NCI-H2107 treated with DMSO at 0.1 percent for 48 hours (cell line): ENCODE data around the gene FXR2.
"Not testable (repeated sequence)": the region's sequence is repeated elsewhere in the genome, so short reads cannot be mapped to it uniquely, and the experiment has no call there.

Source experiments
- DNase-seq: peaks from one replicate; lab custom pipeline; 2025; ENCODE audit not compliant: unreplicated experiment; lab: John Stamatoyannopoulos, UW

FXR2 gene

DNA sequence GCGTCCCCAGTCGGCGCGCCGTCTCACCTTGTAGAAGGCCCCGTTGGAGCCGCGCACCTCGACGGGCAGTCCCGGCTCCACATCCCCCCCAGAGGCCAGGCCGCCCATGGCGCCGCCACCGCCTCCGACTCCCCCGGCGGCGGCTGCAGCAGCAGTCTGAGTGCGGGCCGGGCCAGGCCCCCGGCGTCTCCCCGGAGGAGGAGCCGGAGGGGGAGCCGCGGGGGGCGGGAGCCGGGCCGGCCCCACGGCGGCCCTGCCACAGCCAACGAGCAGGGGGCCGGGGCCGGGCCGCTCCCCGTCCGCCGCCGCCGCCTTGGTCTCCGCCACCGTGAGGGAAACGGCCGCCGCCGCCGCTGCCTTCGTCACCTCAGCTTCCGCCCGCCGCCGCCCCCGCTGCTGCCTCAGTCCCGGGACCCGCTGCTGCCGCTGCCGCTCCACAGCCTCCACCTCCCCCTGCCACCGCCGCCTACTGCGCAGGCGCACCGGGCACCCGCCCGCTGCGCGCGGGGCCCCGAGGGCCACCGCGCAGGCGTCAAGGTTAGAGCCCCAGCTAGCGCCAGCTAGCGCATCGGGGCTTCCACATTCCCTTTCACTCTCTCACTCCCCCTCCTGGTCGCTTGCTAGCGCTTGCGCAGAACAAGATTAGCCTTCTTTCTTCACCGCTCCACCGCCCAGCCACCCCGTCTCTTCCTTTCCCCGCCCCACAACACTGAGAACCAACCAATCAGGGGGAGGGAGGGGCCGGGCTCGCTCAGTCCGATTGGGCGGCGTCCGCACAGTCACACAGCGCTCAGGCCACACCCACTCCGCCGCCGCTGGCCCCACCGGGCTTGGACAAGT, at the start of gene FXR2:
TSS of gene FXR2 (minus strand) at position 473 of the 840 bp plus-strand sequence. CDS start at position 108, 365 bp downstream.
- peak; percentile 94 for DNase-seq

DNA sequence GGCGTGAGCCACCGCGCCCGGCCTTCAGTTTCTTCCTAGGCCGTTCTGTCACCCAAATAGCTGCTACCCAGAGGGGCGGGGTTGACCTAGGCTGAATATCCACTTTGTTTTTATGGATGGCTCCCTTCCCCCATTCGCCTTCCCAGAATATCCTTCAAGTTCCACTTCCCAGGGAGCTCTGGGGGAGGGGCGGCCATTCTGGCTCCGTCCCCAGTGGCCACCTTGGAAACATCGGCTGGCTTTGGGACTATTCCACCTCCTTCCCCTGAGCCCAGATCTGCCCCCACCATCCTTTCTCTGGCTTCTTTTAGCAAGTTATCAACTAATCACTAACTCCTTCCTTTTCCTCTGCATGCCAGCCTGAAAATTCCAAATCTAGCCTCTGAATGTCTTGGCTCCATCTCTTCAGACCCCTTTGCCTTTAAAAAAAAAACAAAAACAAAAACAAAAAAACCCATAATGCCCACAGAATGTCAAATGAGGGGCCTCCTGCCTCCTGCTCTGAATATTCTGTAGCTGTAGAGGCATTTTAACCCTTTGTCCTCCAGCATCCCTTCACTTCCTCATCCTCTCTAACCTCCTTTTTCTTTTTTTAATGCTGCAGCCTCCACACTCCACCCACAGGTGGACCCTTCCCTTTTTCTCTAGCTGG, 42.4 kb upstream of the FXR2 start:
- no peak for DNase-seq

DNA sequence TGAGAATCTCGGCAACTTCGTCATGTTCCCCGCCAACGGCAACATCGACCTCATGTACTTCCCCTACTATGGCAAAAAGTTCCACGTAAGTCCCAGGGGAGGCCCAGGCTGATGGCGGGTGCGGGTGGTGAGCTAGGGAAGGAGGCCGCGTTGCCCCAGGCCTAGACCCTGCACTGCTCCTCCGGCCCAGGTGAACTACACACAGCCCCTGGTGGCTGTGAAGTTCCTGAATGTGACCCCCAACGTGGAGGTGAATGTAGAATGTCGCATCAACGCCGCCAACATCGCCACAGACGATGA, 40.8 kb upstream of the FXR2 start:
- no peak for DNase-seq

DNA sequence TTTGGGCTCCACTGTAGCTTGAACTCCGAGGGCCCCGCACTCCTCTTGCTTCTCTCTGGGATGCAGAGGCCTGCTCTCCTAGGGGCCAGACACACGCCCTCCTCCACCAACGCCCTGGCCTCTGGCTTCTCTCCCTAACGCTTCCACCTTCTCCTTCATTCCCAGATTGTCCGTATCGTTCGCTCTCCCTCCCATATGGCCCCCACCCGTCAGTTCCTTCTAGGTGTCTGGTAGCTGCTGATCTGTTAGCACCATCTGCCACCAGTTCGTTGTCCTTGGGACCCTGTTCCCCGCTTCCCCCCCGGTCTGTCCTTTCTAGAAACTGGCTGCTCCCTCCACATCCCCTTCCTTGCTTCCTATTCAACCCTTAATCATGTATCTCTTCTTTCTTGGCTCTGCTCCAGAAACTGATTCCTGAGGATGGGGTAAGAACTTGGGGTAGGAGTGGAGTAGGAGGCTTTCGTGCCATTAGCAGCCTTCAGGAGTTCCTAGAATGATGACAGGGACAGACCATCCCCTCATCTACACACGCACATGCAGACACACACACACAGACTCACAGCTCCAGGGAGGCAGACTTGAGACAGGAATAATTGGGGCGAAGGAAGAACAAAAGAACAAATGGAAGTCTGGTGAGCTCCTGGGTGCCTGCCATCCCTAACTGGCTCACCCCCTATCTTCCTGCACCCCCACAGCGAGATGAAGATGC, 40.3 kb upstream of the FXR2 start:
- no peak for DNase-seq

DNA sequence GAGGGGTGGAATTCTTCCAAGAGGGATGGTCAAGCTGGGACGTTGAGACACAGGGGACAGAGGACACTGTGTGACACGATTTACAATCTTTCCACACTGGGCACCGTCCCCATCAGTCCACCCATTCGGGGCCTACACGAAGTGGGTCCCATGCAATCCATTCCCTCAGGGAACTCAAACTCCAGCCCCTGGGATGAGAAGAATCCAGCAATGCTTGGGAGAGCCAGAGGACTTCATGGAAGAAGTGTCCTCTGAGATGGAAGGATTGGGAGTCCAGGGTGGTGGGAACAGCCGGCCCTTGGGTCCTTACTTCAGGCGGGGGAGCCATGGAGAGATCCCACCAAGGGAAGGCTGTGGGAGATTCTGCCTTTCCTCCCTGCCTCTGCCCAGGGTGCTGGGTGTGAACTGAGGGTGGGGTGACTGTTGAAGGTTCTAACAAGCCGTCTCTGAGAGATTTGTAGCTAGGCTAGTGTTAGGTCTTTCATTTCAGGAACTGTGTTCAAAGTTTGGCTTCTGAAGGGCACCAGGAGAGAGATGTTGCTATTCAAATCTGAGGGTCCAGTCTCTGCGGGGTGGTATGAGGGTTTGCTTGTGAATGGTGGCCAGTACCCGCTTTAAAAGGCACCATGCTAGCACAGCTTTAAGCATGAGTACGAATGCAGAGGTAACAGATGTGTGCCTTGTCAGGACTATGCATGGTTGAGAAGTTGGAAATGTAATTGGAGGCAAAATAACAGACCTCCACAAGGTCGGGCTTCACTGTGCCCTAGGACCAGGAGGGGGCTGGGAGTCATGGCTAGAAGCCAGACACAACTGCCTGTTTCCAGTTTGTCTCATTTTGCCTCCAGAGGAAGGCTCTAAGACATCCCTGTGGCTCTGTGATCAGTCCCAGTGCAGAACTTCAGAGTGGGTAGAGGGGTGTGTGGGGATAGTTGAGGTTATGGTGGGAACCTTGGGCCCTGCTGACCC, 38.0 kb upstream of the FXR2 start:
- DNase-seq: no peak

DNA sequence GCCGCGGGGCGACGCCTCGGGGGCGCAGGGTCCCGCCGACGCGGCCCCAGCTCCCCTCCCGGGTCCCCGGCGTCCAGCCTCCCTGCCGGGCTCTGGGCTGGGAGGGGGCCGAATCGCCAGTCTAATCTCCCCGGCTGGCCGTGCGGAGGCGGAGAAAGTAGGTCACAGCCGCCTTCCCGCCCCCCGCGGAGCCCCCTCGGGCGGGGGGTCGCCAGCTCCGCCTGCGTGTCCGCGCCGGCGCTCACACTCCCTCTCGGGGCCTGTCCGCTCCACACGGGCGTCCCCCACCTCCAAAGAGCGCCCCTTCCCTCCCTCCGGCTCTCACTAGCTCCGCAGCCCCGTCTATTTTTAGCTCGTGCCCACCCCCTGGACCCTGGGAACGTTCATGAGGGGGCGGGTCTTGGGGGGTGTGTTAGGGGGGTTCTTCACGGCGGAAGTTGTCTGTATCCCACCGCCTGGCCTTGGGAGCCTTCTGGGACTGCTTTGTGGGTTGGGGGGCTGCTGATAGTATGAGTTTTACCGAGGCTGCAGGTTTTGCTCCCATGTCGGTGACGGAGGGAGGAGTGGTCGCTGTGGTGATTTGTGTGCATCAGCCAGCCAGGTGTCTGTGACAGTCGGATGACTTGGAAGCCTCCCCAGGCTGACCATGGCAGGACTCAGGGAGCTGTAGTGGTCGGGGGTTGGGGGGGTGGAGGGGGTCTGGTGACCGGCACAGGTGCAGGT, 37.1 kb upstream of the FXR2 start:
- DNase-seq: no peak

- no peak for DNase-seq
Observed at GRCh38 chr17:7651097-7651664, 36.5 kb upstream of the FXR2 start.

- DNase-seq: no peak
Observed at GRCh38 chr17:7650509-7651096, 35.9 kb upstream of the FXR2 start, which contains the start of gene ATP1B2. ATP1B2 (plus strand) TSS chr17:7650926; CDS start chr17:7651519, 593 bp downstream.

DNA sequence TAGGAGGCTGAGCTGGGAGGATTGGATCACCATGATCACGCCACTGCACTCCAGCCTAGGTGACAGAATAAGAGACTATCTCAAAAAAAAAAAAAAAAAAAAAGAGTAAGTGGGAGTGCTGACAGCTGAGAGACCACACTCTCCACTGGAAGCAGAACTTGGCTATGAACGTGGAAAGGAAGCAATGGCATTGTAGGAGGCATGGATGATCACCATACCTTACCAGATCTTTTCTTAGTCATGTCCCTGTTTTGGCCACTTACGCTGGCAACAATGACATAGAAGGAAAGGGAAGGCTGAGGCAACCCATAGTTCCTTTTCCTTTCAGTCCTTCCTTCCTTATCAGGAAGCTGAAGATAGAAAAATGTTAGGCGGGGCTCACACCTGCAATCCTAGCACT, 32.3 kb upstream of the FXR2 start:
- no peak for DNase-seq

DNA sequence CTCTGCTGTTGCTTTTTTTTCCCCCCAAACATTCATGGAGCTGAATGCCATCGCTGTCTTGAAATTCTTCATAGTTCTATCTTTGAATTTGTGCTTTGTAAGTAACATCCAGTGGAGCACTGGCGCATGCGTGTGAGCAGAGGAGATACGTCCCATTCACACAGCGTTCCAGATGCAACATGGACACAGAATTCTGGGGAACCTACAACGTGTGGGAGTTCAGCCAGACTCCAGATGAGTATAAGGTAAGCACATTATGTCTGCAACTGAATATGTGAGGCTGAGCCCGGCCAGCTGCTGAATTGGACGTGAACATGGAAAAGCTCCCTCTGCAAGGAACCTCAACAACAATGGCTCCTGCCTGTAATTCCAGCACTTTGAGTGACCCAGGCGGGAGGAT, 31.8 kb upstream of the FXR2 start:
- no peak for DNase-seq

GRCh38 chr17:7644775-7645174, 30.1 kb upstream of the FXR2 start:
- DNase-seq: no peak

DNA sequence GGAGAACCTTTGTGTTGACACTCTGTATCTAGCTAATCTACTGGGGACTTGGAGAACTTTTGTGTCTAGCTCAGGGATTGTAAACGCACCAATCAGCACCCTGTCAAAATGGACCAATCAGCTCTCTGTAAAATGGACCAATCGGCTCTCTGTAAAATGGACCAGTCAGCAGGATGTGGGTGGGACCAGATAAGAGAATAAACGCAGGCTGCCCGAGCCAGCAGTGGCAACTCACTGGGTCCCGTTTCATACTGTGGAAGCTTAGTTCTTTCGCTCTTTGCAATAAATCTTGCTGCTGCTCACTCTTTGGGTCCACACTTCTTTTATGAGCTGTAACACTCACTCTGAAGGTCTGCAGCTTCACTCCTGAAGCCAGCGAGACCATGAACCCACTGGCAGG, 26.9 kb upstream of the FXR2 start:
- DNase-seq: not testable (repeated sequence)

DNA sequence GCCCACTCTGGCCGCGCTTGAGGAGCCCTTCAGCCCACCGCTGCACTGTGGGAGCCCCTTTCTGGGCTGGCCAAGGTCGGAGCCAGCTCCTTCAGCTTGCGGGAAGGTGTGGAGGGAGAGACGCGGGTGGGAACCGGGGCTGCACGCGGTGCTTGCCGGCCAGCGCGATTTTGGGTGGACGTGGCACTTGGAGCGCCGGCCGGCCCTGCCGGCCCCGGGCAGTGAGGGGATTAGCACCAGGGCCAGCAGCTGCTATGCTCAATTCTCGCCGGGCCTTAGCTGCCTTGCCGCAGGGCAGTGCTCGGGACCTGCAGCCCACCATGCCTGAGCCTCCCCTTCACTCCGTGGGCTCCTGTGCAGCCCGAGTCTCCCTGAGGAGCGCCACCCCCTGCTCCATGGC, 26.1 kb upstream of the FXR2 start:
- no peak for DNase-seq

DNA sequence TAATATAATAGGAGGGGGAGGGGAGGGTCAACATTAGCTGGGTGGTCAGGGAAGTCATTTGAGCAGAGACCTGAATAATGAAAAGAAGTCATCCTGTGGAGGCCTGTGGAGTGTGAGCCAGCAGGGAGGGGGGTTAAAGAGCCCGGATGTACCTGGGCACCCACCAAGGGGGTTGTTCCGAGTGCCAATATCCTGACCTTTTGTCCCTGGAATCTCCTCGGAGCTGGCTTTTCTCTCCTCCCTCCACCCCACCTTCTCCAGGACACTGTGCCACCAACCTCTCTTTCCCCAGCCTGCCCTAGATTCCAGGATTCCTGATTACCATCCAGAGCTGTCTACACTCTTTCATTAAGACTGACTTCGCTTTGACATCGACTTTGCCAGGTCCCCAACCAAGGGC, 21.5 kb upstream of the FXR2 start:
- DNase-seq: no peak

DNA sequence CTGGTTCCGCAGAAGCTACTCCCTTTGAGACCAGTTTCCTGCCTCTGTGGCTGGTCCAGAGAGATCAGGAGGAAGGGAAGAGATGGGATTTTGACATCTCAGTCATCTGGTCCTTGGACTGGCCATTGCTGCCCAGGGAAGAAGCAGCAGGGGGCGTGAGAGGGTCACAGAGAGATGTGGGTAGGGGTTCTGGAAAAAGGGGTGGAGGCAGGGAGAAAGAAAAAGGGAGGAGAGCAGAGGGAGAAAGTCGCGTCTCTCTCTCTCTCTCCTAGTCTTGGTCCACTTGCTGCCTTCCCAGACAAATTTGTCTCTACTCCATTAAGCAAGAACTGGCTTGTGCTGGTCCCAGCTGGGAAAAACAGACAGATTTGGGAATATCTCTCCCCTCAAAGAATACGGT, 19.7 kb upstream of the FXR2 start:
- DNase-seq: no peak

DNA sequence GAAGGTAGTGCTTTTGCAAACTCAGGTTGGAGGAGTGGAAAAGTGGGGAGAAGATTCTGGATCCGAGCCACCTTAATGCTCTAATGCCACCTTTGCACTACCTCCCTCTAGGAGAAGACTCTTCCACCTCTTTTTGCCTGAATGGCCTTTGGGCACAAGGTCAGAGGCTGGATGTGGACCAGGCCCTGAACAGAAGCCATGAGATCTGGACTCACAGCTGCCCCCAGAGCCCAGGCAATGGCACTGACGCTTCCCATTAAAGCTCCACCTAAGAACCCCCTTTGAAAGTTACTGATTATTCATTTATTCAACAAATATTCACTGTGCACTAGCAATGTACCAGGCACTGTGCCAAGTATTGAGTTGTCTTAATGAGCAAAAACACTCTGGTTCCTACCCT, 18.4 kb upstream of the FXR2 start:
- DNase-seq: no peak

- DNase-seq: no peak
Observed at GRCh38 chr17:7632492-7632894, 17.8 kb upstream of the FXR2 start.

DNA sequence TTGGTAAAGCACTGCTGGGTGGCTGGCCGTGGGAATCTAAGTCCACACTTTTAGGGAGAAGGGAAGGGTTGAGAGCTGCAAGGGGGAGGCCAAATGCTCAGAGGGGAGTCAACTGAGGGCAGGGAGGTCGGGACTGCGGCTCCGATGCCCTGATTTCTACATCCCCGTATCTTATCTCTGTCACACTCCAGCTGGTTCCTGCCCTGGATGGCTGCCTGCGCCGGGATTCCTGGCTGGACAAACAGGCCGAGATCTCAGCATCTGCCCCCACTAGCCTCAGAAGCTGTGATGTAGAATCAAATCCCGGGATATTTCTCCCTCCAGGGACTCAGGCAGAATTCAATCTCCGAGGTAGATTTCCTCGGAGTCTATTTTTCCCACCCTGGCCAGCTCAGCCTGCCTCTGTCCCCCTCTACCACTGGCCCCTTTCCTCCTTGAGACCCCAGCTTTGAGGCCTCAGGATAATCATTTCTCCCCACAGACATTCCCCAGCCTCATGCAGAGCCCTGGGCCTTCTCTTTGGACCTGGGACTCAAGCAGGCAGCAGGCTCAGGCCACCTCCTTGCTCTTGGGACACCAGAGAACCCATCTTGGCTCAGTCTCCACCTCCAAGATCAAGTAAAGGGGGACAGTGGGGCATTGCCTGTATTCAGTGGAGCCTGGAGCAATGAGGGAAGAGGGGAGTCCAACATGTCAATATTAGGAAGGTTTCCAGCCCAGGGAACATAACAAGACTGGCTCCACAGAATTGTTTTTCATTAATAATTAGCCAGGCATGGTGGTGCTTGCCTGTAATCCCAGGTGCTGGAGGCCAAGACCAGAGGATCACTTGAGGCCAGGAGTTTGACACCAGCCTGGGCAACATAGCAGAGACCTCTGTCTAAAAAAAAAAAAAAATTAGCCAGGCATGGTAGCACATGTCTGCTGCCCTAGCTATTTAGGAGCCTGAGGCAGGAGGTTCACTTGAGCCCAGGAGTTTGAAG, 17.0 kb upstream of the FXR2 start:
- no peak for DNase-seq
